MM.1S (cell line): ENCODE data around the gene ALPL.

Experiments
- DNase-seq: peaks from one replicate; pipeline ENCODE4 v3.0.0-alpha.2; 2015
- H2AFZ ChIP-seq: fragments of 300-600 bp; sonication (generic); 2 replicates; pipeline ENCODE4 v1.6.0; 2016; ENCODE audit warnings: antibody characterized with exemption, low read length
- H3F3A ChIP-seq: fragments of 300-600 bp; sonication (generic); 2 replicates; pipeline ENCODE4 v1.6.1; 2016; ENCODE audit warnings: mild to moderate bottlenecking, antibody characterized with exemption, low read length, moderate library complexity, mixed read lengths; ENCODE audit not compliant: insufficient read depth
- H3K27ac ChIP-seq: fragments of 300-600 bp; sonication (generic); 2 replicates; pipeline ENCODE4 v1.5.1; 2016; ENCODE audit warnings: mild to moderate bottlenecking, low read length
- H3K27me3 ChIP-seq: fragments of 300-600 bp; sonication (generic); replicated peaks from 2 replicates; pipeline ENCODE4 v1.6.0; 2016; ENCODE audit warnings: low read length; ENCODE audit not compliant: insufficient read depth
- H3K36me3 ChIP-seq: fragments of 300-600 bp; sonication (generic); replicated peaks from 2 replicates; pipeline ENCODE4 v1.6.1; 2016; ENCODE audit warnings: mild to moderate bottlenecking, low read length, mixed read lengths; ENCODE audit not compliant: insufficient read depth
- H3K4me1 ChIP-seq: fragments of 300-600 bp; sonication (generic); 2 replicates; pipeline ENCODE4 v1.6.1; 2016; ENCODE audit warnings: low read length, mixed read lengths
- H3K4me2 ChIP-seq: fragments of 300-600 bp; sonication (generic); 2 replicates; pipeline ENCODE4 v1.6.0; 2016; ENCODE audit warnings: low read depth, low read length
- H3K4me3 ChIP-seq: fragments of 300-600 bp; sonication (generic); 2 replicates; pipeline ENCODE4 v1.5.1; 2016; ENCODE audit warnings: low read length, mixed read lengths
- H3K79me2 ChIP-seq: fragments of 300-600 bp; sonication (generic); 2 replicates; pipeline ENCODE4 v1.6.1; 2016; ENCODE audit warnings: mixed run types, low read length, mixed read lengths
- H3K9ac ChIP-seq: fragments of 300-600 bp; sonication (generic); 2 replicates; pipeline ENCODE4 v1.6.1; 2016; ENCODE audit warnings: low read length, mixed read lengths
- H3K9me2 ChIP-seq: fragments of 300-600 bp; sonication (generic); replicated peaks from 2 replicates; pipeline ENCODE4 v1.6.1; 2016; ENCODE audit warnings: mild to moderate bottlenecking, low read length, mixed read lengths; ENCODE audit not compliant: insufficient read depth
- H3K9me3 ChIP-seq: fragments of 300-600 bp; sonication (generic); replicated peaks from 2 replicates; pipeline ENCODE4 v1.6.1; 2016; ENCODE audit warnings: mild to moderate bottlenecking, low read length, mixed read lengths; ENCODE audit not compliant: insufficient read depth
- H4K20me1 ChIP-seq: fragments of 300-600 bp; sonication (generic); 2 replicates; pipeline ENCODE4 v1.6.1; 2016; ENCODE audit warnings: mild to moderate bottlenecking, low read length, moderate library complexity, mixed read lengths; ENCODE audit not compliant: insufficient read depth
- EZH2 ChIP-seq: fragments of 300-600 bp; sonication (generic); optimal IDR thresholded peaks from 2 replicates; pipeline ENCODE3; 2017; ENCODE audit warnings: low read depth, mild to moderate bottlenecking, antibody characterized with exemption, low read length, mixed read lengths
- EZH2phosphoT487 ChIP-seq: fragments of 300-600 bp; sonication (generic); IDR thresholded peaks from 2 replicates; pipeline ENCODE4 v1.6.1; 2018; ENCODE audit warnings: antibody characterized with exemption, low read length
- TF ChIP-seq, protein P1 (sequence below): fragments of 300-600 bp; sonication (generic); IDR thresholded peaks from 2 replicates; pipeline ENCODE4 v1.5.1; 2016; ENCODE audit warnings: antibody characterized with exemption, low read length, mixed read lengths

ALPL gene

GRCh38 chr1:21608798-21609197, 99.6 kb downstream of the ALPL start:
- no peak overlapping the region for H3K4me3 ChIP-seq
- H3K79me2 ChIP-seq, result no peaks in the 10 kb centered on the region
- peaks cover 69% of the 10 kb centered on the region for H3K27me3 ChIP-seq
- H2AFZ ChIP-seq, result no peak overlapping the region
- H3K9ac ChIP-seq, result no peak overlapping the region
- TF ChIP-seq EZH2, result no peak
- TF ChIP-seq, protein P1, sequence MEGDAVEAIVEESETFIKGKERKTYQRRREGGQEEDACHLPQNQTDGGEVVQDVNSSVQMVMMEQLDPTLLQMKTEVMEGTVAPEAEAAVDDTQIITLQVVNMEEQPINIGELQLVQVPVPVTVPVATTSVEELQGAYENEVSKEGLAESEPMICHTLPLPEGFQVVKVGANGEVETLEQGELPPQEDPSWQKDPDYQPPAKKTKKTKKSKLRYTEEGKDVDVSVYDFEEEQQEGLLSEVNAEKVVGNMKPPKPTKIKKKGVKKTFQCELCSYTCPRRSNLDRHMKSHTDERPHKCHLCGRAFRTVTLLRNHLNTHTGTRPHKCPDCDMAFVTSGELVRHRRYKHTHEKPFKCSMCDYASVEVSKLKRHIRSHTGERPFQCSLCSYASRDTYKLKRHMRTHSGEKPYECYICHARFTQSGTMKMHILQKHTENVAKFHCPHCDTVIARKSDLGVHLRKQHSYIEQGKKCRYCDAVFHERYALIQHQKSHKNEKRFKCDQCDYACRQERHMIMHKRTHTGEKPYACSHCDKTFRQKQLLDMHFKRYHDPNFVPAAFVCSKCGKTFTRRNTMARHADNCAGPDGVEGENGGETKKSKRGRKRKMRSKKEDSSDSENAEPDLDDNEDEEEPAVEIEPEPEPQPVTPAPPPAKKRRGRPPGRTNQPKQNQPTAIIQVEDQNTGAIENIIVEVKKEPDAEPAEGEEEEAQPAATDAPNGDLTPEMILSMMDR, result no peak
- no peak for TF ChIP-seq EZH2phosphoT487
- no peaks in the 10 kb centered on the region for H3F3A ChIP-seq
- H3K27ac ChIP-seq, result no peak overlapping the region
- no peaks in the 10 kb centered on the region for H3K9me3 ChIP-seq
- no peak for DNase-seq
- H3K9me2 ChIP-seq, result no peaks in the 10 kb centered on the region
- no peaks in the 10 kb centered on the region for H3K36me3 ChIP-seq
- no peak overlapping the region for H3K4me2 ChIP-seq
- H3K4me1 ChIP-seq, result peaks cover 7% of the 10 kb centered on the region; the same call in 1 of the 2 replicates
- H4K20me1 ChIP-seq, result no peaks in the 10 kb centered on the region

GRCh38 chr1:21610027-21610426, 100.8 kb downstream of the ALPL start:
- Histone ChIP-seq H3K36me3 (no peaks in the 10 kb centered on the region), H3K27me3 (peaks cover 61% of the 10 kb centered on the region), H3K4me3 (no peak overlapping the region), H3K9me2 (no peaks in the 10 kb centered on the region), H3K4me2 (no peak overlapping the region), H3F3A (no peaks in the 10 kb centered on the region), H3K27ac (no peak overlapping the region), H2AFZ (no peak overlapping the region), H4K20me1 (no peaks in the 10 kb centered on the region), H3K79me2 (no peaks in the 10 kb centered on the region), H3K9ac (no peak overlapping the region), H3K9me3 (no peaks in the 10 kb centered on the region), H3K4me1 (peaks cover 19% of the 10 kb centered on the region)
- TF ChIP-seq, protein P1, result no peak
- TF ChIP-seq EZH2phosphoT487, result no peak
- no peak for TF ChIP-seq EZH2
- no peak for DNase-seq

DNA sequence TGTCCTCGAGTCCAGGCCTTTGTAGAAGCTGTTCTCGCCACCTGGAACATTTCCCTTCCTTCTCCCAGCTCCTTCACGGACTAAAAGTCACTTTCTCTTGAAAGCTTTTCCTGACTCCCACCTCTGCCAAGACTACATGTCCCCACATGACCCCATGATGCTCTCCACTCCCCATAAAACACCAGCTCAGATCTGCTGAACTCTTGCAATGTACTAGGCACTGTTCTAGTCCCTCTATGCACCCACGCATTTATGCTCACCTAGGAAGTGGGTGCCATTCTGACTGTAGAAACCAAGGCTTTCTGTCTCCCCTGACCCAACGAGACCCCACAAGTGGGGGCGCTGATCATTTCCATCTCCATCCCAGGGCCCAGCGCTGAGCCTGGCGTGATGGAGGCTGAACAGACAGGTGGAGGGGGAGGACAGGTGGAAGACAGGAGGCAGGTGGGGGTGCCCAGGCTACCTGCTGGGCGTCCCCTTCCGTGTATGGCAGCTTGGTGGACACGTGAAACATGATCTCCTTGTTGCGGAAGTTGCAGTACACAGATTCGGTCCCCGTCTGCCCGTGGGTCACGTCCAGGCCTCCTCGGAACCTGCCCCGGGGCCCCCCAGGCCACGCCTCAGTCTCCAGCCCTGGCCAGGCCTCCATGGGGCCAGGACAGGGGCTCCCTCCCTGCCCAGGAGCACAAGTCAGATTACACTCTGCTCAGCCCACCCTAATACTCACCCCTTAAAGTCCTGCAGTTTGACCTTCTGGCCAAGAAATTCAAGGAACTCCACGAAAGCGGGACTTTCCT, 102.0 kb downstream of the ALPL start:
- no peak overlapping the region for H3K27ac ChIP-seq
- H3K4me2 ChIP-seq, result no peak overlapping the region
- peaks cover 19% of the 10 kb centered on the region for H3K4me1 ChIP-seq
- no peaks in the 10 kb centered on the region for H3K9me3 ChIP-seq
- no peak overlapping the region for H2AFZ ChIP-seq
- H3K9me2 ChIP-seq, result no peaks in the 10 kb centered on the region
- H3K36me3 ChIP-seq, result no peaks in the 10 kb centered on the region
- H4K20me1 ChIP-seq, result no peaks in the 10 kb centered on the region
- peaks cover 50% of the 10 kb centered on the region for H3K27me3 ChIP-seq
- no peak overlapping the region for H3K9ac ChIP-seq
- H3K4me3 ChIP-seq, result no peak overlapping the region
- no peak for TF ChIP-seq EZH2phosphoT487
- TF ChIP-seq, protein P1, result no peak
- TF ChIP-seq EZH2, result no peak
- no peaks in the 10 kb centered on the region for H3K79me2 ChIP-seq
- H3F3A ChIP-seq, result no peaks in the 10 kb centered on the region
- no peak for DNase-seq
